C1 segment of cervical spinal cord (tissue), 14 donors: ENCODE results near the gene PRKCA.
"Not testable (repeated sequence)": the region's sequence is repeated elsewhere in the genome, so short reads cannot be mapped to it uniquely, and the experiment has no call there.

Source experiments
- DNase-seq, 14 donors: peaks; one replicate each; lab custom pipeline; 2025; lab: John Stamatoyannopoulos, UW

Gene PRKCA

GRCh38 chr17:66290101-66290722 lies 12.2 kb upstream of the PRKCA start:
- no peak for DNase-seq

- DNase-seq, result no peak
Observed at GRCh38 chr17:66292353-66292752, 10.1 kb upstream of the PRKCA start.

- DNase-seq, result no peak
Observed at GRCh38 chr17:66296289-66296725, 6.1 kb upstream of the PRKCA start.

- not testable (repeated sequence) for DNase-seq
Observed at GRCh38 chr17:66297443-66297842, 5.0 kb upstream of the PRKCA start.

GRCh38 chr17:66299711-66300110 lies 2.7 kb upstream of the PRKCA start:
- no peak for DNase-seq

GRCh38 chr17:66300956-66301355 lies 1.5 kb upstream of the PRKCA start:
- DNase-seq, result no peak

GRCh38 chr17:66301367-66301863 lies 998 bp upstream of the PRKCA start:
- DNase-seq, result no peak

GRCh38 chr17:66302761-66303626 lies 581 bp downstream of the PRKCA start:
- DNase-seq, result peak in 13 of 14 donors; percentile 16 to 82 (median 60)

- peak in 4 of 14 donors; percentile 9 to 32 (median 18) for DNase-seq
Observed at GRCh38 chr17:66304304-66305174, 2.1 kb downstream of the PRKCA start.

- DNase-seq, result no peak
Observed at GRCh38 chr17:66306446-66306845, 4.0 kb downstream of the PRKCA start.

- no peak for DNase-seq
Observed at GRCh38 chr17:66307257-66307656, 4.8 kb downstream of the PRKCA start.

GRCh38 chr17:66308856-66309255 lies 6.4 kb downstream of the PRKCA start:
- no peak for DNase-seq

- peak in 4 of 14 donors; percentile 2 to 20 (median 6) for DNase-seq
Observed at GRCh38 chr17:66309793-66310192, 7.4 kb downstream of the PRKCA start.

- peak in 1 of 14 donors; percentile 58 for DNase-seq
Observed at GRCh38 chr17:66310528-66311148, 8.2 kb downstream of the PRKCA start.

GRCh38 chr17:66312912-66313311 lies 10.5 kb downstream of the PRKCA start:
- no peak for DNase-seq

GRCh38 chr17:66313325-66313724 lies 10.9 kb downstream of the PRKCA start:
- DNase-seq, result no peak

GRCh38 chr17:66313995-66314659 lies 11.7 kb downstream of the PRKCA start:
- DNase-seq, result no peak

GRCh38 chr17:66317629-66318028 lies 15.2 kb downstream of the PRKCA start:
- DNase-seq, result no peak

GRCh38 chr17:66319226-66319625 lies 16.8 kb downstream of the PRKCA start:
- no peak for DNase-seq

- DNase-seq, result no peak
Observed at GRCh38 chr17:66322764-66323163, 20.4 kb downstream of the PRKCA start.
